Measurements from ENCODE around the gene TOX3.
A peak's percentile ranks its signal among the peaks of the same experiment; 100 is the strongest.

TOX3 gene

GRCh38 chr16:52563767-52564611 lies 17.0 kb upstream of the TOX3 start:
- DNase-seq, result no peak

DNA sequence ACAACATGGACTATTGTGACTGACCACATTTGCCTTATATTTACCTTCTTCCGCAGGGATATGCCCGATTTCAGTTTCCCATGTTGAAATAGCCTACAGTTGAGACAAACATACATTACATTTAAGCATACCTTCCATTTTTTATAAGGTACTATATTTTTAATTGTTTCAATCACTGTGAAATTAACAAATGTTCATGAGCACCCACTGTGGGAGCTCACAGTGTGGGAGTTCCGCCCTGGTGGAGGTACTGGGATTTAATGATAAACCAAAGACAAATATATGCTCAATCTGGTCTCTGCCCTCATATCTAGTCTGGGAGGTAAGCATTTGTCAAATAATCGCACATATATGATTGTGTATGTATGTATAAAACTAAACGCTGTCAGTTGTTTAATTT lies 15.8 kb upstream of the TOX3 start:
- no peak for DNase-seq

GRCh38 chr16:52561910-52562741 lies 15.2 kb upstream of the TOX3 start:
- peak; percentile 69 for DNase-seq

DNA sequence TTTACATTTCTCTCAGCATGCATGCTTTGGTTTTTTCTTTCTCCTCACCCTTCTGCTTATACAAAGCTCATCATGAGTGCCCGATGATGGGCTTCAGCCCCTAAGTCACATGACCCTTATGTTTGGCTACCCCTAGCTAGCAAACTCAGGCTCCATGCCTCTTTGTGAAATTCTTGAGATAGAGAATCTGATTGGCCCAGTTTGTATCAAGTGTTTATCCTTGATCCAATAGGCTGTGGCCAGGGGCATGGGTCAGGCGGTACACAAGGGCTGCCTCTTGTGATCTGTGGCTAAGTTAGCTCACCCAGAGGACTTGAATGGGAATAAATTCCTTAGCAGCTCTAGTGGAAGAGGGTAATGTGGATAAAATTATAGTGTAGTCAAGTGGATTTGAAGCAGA lies 11.5 kb upstream of the TOX3 start:
- no peak for DNase-seq

DNA sequence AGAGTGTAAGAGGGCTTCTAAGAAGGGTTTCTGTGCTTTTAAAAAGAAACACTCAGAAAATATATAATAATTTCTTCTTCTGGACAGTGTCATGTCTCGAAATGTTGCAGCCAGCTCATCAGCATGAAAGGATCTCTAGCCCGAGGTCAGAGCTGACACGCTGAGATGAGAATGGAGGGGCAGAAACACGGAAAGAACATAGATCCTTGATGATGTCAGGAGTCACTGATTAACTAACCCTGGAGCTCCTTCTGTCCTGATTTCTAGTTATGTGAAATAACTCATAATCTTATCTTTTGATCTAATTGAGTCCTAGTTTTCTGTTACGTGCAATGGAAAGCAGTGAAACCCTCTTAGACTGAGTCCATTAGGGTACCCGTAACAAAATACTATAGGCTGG lies 10.3 kb upstream of the TOX3 start:
- no peak for DNase-seq

GRCh38 chr16:52556083-52556482 lies 9.1 kb upstream of the TOX3 start:
- DNase-seq, result no peak

- DNase-seq, result no peak
These were observed 8.6 kb upstream of the TOX3 start for GRCh38 chr16:52555572-52555971.

DNA sequence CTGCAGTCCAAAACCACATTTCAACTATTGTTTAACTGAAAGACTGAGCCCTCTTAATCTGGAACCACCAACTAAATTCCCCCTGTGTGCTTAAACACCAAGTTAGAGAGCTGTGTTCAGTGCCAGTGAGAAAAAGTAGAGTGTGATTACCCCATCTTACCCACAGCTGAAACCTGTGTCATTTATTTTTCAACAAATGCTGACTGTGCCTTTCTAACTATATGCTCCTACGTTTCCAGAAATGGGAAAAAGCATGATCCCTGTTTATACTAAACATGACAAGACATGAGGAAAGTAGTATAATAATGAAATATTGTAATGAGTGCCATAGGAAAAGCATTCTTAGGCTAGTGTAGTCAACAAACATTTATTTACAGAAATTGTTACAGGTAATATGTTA lies 7.4 kb upstream of the TOX3 start:
- no peak for DNase-seq

GRCh38 chr16:52553322-52553721 lies 6.4 kb upstream of the TOX3 start:
- no peak for DNase-seq

DNA sequence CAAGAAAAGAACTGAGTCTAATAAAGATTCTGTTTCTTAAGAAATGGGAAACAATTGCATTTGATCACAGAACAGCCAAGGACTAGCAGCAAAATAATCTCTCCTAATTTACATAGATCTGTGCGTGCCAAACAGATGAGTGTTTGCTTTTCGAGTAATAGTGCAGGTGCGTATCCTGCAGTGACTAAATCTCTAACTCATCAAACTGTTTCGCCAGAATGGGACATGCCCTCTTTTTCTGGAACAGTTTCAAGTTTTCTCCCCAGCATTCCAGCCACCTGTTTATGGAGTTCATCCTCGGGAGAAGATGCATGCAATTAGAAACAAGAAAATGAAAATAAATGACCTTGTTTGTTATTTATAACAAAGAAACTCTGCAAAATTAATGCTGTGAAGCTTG lies 5.7 kb upstream of the TOX3 start:
- peak; percentile 84 for DNase-seq

DNA sequence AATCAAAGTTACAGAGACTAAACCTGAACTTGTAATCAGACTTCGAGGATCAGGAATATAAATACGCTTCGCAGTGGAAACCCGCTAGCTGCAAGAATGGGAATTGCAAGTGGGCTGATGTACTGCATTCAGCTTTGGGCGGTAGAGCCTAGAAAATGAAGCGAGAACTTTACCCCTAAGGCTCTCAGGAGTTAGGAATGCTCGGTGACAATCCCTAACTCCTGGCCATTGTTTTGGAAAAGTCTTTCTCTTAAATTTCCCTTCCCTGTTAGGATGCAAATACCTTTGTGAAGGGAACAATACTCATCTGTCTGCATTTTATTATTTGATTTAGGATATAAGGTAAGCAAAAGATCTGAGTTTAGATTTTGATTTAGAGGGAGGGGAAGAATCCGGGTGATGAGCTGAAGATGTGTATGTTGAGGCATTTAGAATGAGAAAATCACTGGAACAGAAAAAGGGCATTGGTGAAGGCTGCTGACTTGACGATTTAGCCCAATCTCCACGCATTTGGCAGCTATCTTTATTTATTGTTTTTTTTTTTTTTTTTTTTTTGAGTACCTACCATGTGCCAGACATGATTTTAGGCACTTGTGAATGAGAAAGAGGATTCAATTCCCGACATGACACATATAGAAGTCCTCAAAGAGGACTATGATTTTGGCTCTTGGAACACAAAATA lies 2.2 kb upstream of the TOX3 start:
- peak; percentile 27 for DNase-seq

GRCh38 chr16:52548261-52549010 lies 1.5 kb upstream of the TOX3 start:
- peak; percentile 61 for DNase-seq

DNA sequence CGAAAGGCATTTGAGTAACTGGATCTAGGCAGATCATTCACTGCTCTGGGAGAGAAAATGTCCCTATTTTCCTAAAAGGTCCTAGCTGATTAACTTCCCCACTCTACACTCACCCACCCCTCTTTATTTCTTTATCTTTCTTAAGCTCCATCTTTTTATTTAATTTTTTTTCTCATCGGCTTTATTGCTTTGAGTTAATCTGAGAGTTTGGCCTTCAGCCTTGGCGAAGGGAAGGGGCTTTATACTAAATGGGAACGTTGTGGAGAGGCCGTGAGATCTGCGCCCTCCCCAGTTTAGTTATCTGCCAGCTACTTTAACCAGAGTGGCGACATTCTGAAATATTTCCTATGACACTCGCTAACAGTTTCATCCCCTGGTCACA lies 882 bp upstream of the TOX3 start:
- DNase-seq, result no peak

DNA sequence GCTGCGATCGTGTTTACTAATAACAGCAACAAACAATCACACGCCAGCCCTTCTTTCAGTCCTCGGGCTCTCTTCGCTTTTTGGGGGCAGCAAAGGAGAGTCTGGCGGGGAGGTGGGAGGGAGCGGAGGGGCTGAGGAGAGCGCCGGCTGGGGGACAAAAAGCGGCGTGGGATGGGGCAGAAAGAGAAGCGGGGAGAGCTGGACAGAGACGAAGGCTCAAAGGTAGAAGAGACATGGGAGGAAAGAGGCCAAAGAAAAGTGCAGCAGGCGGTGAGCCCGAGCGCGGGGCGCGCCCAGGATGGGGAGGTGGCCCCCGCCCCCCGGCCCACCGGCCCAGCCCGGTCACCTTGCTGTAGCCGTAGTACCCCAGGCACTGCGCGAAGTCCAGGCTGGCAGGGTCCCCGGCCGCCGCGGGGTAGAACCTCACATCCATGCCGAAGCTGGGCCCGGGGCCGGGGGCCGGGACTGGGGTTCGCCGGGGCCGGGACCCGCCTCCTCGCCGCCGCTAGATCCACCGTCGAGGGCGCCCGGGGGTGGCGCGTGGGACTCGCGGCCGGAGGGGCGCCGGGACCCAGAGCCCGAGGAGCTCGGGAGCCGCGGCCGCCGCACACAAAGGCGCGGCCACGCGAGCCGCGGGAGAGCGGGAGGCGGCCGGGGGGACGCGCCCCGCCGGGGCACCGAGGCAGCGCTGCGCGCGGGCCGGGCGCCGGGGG lies 496 bp downstream of the TOX3 start:
- DNase-seq, result no peak

DNA sequence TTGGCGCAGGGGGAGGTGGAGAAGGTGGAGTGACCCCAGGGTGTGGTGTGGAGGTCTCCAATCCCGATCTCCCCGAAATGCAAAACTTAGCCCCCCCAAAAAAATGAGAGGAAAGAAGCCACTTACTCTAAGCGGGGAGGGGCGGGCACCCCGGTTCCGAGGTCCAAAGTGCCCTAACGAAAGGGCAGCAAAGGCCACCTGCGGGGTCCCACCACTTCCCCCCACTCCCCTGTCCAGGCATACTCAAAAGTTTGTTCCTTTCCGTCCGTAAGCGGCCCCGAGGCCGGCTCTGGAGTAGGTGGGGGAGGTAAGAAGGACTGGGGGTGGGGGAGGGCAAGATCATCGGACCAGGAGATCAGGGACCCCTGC lies 1.1 kb downstream of the TOX3 start:
- no peak for DNase-seq

DNA sequence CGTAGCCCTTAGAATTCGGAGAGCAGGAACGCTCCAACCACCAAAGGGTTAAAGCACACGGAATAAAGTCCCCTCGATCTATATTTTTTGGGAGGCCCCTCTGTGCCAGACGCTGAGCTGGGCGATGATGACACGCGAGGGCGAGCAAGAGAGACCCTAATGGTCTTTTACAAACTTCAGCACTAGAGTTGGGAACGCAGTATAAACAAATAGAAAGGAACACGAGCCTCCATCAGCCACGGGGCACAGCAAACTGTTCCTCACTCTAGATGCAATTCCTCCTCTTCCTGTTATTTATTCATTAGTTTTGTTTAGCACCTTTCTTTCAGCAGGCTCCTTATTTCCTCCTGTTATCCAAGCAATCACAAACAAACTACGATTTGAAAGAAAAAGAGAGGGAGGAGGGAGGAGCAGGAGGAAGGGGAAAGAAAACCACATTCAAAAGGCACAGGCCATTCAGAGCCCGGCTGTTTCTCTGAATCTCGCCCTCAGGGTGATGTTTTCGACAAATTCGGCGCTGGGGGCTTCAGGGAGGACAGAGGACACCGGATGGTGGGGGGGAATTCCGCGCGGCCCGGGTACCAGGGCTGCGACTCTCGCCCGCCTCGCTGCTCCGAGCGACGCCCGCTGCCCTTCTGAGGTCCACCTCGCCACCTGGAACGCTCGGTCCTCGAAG lies 1.6 kb downstream of the TOX3 start:
- DNase-seq, result peak; percentile 40

GRCh38 chr16:52544703-52545102 lies 2.2 kb downstream of the TOX3 start:
- peak; percentile 63 for DNase-seq

DNA sequence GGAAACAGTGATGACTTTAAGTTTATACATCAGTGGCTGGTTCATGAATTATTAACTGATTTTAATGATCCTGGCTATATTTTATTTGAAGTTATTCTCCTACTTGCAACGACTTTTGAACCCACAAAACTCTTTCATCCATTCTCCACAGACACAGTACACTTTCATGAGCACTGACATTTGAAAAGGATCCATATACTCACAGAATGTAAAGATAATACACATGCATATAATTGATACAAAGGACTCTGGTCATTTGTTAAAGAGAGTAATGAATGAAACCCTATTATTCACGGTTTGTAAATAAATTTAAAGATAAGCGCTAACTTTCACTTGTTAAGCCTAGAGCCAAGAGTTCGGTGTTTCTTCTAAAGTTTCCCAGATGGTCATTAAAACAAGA lies 3.3 kb downstream of the TOX3 start:
- DNase-seq, result no peak

DNA sequence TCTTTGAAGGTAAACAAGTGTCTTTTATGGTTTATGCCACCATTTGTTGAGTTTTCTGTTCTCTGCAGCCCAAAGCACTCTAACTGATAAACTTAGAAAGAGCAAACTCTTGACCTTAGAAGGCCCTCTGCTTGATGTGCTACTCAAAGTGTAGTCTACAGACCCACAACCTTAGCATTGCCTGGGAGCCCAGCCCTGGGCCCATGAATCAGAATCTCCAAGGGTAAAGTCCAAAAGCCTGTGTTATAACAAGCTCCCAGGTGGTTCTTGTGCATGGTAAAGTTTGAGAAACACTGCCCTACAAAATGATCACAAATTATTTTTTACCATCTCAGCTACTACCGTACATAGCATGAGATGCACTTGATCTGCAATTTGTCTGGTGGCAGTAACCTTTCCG lies 6.0 kb downstream of the TOX3 start:
- DNase-seq, result no peak

- DNase-seq, result no peak
These were observed 7.8 kb downstream of the TOX3 start for GRCh38 chr16:52539191-52539590.

GRCh38 chr16:52538511-52538910 lies 8.4 kb downstream of the TOX3 start:
- no peak for DNase-seq

GRCh38 chr16:52537516-52537915 lies 9.4 kb downstream of the TOX3 start:
- DNase-seq, result no peak
